GM13976 (cell line): ENCODE results near the gene RIPOR2.
"Not testable (repeated sequence)": the region's sequence is repeated elsewhere in the genome, so short reads cannot be mapped to it uniquely, and the experiment has no call there.

Experiments
- DNase-seq: peaks from one replicate; pipeline ENCODE4 v3.0.0; 2012; ENCODE audit warnings: low spot score
- CTCF ChIP-seq: IDR thresholded peaks from 2 replicates; pipeline ENCODE4 v1.5.1; 2012; ENCODE audit warnings: borderline replicate concordance, mild to moderate bottlenecking; ENCODE audit not compliant: insufficient read depth; ENCODE audit errors: extremely low read depth, missing control alignments, control extremely low read depth
- in situ Hi-C: fragments of 300-500 bp; cut with MboI; formaldehyde crosslinking; loops from one replicate; pipeline ENCODE4 v1.12.0; 2022; ENCODE audit warnings: low sequenced_read_pairs, mixed read lengths, inconsistent platforms; ENCODE audit not compliant: unreplicated experiment

Gene RIPOR2

DNA sequence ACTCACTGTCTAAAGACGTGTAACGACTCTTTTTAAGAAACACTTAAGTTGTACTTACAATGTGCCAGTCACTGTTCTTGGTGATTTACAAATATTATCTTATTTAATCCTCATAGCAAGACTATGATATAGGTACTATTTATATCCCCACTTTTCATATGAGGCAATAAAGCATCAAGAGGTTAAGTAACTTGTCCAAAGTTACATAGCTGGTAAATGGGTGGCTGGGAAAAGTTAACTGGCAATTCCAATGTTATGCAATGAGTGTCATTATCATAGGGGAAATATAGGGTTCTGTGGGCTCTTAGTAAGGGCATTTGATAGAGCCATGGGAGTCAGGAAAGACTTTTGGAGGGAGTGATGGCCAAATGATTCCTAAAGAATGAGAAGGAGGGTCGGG, 21.4 kb upstream of the RIPOR2 start:
- in situ Hi-C loops = no loop called here
- no peak for DNase-seq
- TF ChIP-seq CTCF = no peak

DNA sequence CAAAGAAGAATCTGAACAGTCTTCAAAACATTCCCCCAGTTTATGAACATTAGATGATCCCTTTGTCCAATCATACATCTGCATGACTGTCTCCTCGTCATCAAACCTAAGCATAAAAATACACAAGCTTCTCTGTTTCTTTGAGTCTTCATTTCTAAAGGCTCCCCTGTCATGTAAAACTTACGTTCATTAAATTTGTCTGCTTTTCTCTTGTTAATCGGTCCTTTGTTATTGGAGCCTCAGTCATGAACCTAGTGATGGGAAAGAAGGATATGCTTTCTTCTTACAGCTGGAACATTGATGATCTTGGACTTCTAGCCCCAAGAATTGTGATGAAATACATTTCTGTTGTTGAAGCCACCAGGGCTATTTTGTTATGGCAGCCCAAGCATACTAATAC, 18.0 kb upstream of the RIPOR2 start:
- no peak for DNase-seq
- TF ChIP-seq CTCF = no peak
- in situ Hi-C loops = no loop called here

- DNase-seq = no peak
- no peak for TF ChIP-seq CTCF
- in situ Hi-C loops = no loop called here
Observed at GRCh38 chr6:24951811-24952299, 16.1 kb upstream of the RIPOR2 start.

DNA sequence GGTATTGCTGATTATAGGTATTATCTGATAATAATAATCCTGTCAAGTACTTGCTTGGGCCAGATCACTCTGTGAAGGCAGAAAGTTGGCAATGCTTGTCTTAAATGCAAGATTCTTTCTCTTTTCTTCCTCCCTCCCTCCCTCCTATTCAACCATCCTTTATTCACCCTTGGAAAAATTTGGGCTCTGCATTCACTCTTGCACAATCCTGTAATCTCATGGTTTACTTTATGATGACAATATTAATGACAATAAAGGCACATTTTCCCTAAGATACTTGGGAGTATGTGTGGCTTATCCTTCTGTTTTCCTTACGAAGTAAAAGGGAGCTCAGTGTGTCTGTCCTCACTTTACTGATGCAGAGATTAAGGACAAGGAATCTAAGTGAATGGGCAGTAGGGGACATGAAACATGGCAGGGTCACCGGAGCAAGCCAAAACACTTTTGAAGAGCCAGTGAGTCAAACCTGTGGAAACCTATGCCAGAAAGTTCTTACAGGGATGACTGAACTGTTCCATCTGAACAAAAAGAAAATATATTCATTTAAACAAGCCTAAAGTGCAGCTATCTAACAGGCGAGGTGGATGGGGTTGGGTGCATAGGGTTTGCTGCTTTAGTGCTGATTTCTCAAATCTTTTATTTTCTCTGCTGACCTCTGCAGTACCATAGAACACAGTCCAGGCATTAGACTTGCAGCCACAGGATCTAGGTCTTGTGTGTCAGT, 14.6 kb upstream of the RIPOR2 start:
- no peak for DNase-seq
- TF ChIP-seq CTCF = no peak
- in situ Hi-C loops = no loop called here

DNA sequence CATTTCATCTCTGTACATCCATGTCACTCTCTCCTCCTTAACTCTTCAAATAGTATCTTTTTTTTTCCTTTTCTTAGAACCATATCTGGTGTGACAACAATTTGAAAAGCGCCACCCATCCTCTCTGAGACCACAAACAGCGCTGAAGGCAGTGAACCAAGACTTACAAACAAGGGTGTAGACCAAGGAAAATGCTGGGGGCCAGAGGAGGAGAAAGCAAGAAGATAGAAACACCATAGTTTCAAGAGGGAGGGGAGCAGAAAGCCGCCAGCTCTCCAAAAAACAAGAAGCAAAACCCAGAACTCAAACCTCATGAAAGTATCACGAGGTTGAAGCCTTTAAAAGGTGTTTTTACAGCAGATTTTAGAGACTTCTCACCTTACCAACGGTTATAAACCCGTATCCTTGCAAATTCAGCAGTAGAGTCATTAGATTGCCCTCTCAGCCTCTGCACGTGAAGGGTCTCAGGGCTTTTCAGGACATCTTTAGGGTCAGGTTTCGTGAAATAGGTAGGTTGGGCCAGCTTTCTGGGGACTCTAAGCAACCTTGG, 13.3 kb upstream of the RIPOR2 start:
- no peak for TF ChIP-seq CTCF
- in situ Hi-C loops = no loop called here
- peak; percentile 50 for DNase-seq

- in situ Hi-C loops, DNase-seq: not testable (repeated sequence)
Observed at GRCh38 chr6:24948261-24948660, 12.5 kb upstream of the RIPOR2 start.

DNA sequence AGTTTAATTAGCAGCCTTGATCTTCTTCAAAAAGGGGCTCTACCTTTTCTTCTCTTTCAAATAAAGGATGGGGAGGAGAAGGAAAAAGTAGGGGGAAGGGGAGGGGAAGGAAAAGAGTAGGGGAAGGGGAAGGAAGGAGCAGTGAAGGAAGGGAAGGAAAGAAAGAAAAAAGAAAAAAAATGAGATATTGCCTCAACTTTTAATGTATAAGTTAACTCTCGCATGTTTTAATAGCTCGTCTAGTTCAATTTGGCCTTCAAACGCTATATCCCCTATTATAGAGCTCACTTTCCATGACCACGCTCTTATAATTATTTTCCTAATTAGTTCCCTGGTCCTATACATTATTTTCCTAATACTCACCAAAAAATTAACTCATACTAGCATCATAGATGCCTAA, 11.9 kb upstream of the RIPOR2 start:
- DNase-seq = no peak
- in situ Hi-C loops = no loop called here
- TF ChIP-seq CTCF = no peak
